D721Med (cell line): ENCODE measurements around the gene PNPLA7.
"Not testable (repeated sequence)": the region's sequence is repeated elsewhere in the genome, so short reads cannot be mapped to it uniquely, and the experiment has no call there.

ENCODE experiments used
- DNase-seq: peaks from one replicate; pipeline ENCODE4 v3.0.0; 2011; ENCODE audit warnings: low spot score; ENCODE audit not compliant: insufficient read length
- FAIRE-seq: peaks from 2 replicates; lab custom pipeline; 2011; peaks lifted over from hg19 to GRCh38; lab: Jason Lieb, UNC
- CTCF ChIP-seq: IDR thresholded peaks from 2 replicates; pipeline ENCODE4 v1.5.1; 2012; ENCODE audit warnings: mild to moderate bottlenecking, control low read depth; ENCODE audit not compliant: insufficient read depth; ENCODE audit errors: missing control alignments

Gene PNPLA7

GRCh38 chr9:137558127-137558526 is 7.9 kb upstream of the PNPLA7 start:
- TF ChIP-seq CTCF: no peak
- FAIRE-seq: no peak
- DNase-seq: no peak

GRCh38 chr9:137556069-137556838 is 6.1 kb upstream of the PNPLA7 start:
- FAIRE-seq: no peak
- no peak for DNase-seq
- no peak for TF ChIP-seq CTCF

- no peak for DNase-seq
- TF ChIP-seq CTCF: no peak
- FAIRE-seq: no peak
Measured at GRCh38 chr9:137555179-137555578, 5.0 kb upstream of the PNPLA7 start.

- no peak for TF ChIP-seq CTCF
- no peak for DNase-seq
- FAIRE-seq: no peak
Measured at GRCh38 chr9:137554349-137554748, 4.1 kb upstream of the PNPLA7 start.

- not testable (repeated sequence) for FAIRE-seq, DNase-seq
Measured at GRCh38 chr9:137553654-137554053, 3.5 kb upstream of the PNPLA7 start.

- no peak for TF ChIP-seq CTCF
- FAIRE-seq: no peak
- DNase-seq: no peak
Measured at GRCh38 chr9:137552022-137552768, 2.0 kb upstream of the PNPLA7 start.

- DNase-seq (peak; percentile 97), FAIRE-seq (no peak)
Measured at GRCh38 chr9:137551264-137552021, 1.2 kb upstream of the PNPLA7 start, which contains the start of gene MRPL41. MRPL41 (plus strand) TSS chr9:137551879; CDS start chr9:137552082, 203 bp downstream.

GRCh38 chr9:137550958-137551263 is 709 bp upstream of the PNPLA7 start:
- not testable (repeated sequence) for DNase-seq, FAIRE-seq

More at GRCh38 chr9:137551264-137552021, 1.2 kb upstream of the PNPLA7 start, which contains the start of gene MRPL41:
- peak; percentile 39 for TF ChIP-seq CTCF
